CD14-positive monocyte (primary cell): ENCODE data around the gene FSHR. TPM values are rescaled to one million over a fixed set of nuclear protein-coding genes. Genes with fewer than 3 reads are reported as not detected.

Source experiments
- DNase-seq, 3 donors: peaks; one replicate each; pipeline ENCODE4 v3.0.0-alpha.2; 2011 to 2022
- H2AFZ ChIP-seq: 2 replicates; pipeline ENCODE4 v1.6.0; 2012; ENCODE audit warnings: mild to moderate bottlenecking, low read depth, low read length, inconsistent platforms; ENCODE audit not compliant: insufficient read depth, poor library complexity, severe bottlenecking
- H3K27ac ChIP-seq, 2 donors: 1 replicate in 1 of 2; 2 replicates in 1 of 2; pipeline ENCODE4 v1.5.1; 2012 to 2013; ENCODE audit warnings: low read length in 2 of 2, control low read depth in 1 of 2, inconsistent platforms in 1 of 2, low read depth in 1 of 2, mild to moderate bottlenecking in 1 of 2
- H3K27me3 ChIP-seq, 2 donors: one replicate each; pipeline versions ENCODE4 v1.6.0 to v1.6.1; 2011 to 2013; ENCODE audit warnings: low read length in 2 of 2; ENCODE audit not compliant: control insufficient read depth in 2 of 2, insufficient read depth in 2 of 2
- H3K36me3 ChIP-seq, 2 donors: replicated peaks in 1 of 2; 1 replicate in 1 of 2; 2 replicates in 1 of 2; pipeline versions ENCODE4 v1.5.1 to v1.6.1; 2012 to 2013; ENCODE audit warnings: low read length in 2 of 2, control low read depth in 1 of 2, inconsistent platforms in 1 of 2, mild to moderate bottlenecking in 1 of 2; ENCODE audit not compliant: insufficient read depth in 2 of 2, control insufficient read depth in 1 of 2
- H3K4me1 ChIP-seq, 2 donors: 1 replicate in 1 of 2; 2 replicates in 1 of 2; pipeline versions ENCODE4 v1.5.1 to v1.6.1; 2012 to 2013; ENCODE audit warnings: low read length in 2 of 2, control low read depth in 1 of 2, inconsistent platforms in 1 of 2, mild to moderate bottlenecking in 1 of 2, moderate library complexity in 1 of 2; ENCODE audit not compliant: insufficient read depth in 2 of 2, control insufficient read depth in 1 of 2
- H3K4me2 ChIP-seq: replicated peaks from 2 replicates; pipeline ENCODE3; 2012; ENCODE audit warnings: low read length, moderate library complexity, mild to moderate bottlenecking; ENCODE audit not compliant: poor library complexity, severe bottlenecking; ENCODE audit errors: extremely low read depth
- H3K4me3 ChIP-seq, 3 experiments: fragments of 200-600 bp in 1 of 3; sonication (generic) in 1 of 3; replicated peaks in 1 of 3; 1 replicate in 2 of 3; 2 replicates in 1 of 3; pipeline ENCODE4 v1.5.1; 2011 to 2013; ENCODE audit warnings: low read length in 3 of 3, mild to moderate bottlenecking in 3 of 3, control low read depth in 2 of 3, low read depth in 2 of 3, inconsistent platforms in 1 of 3, moderate library complexity in 1 of 3
- H3K79me2 ChIP-seq: 2 replicates; pipeline ENCODE4 v1.6.0; 2012; ENCODE audit warnings: mild to moderate bottlenecking, control low read depth, inconsistent platforms, low read length, moderate library complexity; ENCODE audit not compliant: insufficient read depth
- H3K9ac ChIP-seq: 2 replicates; pipeline ENCODE4 v1.6.0; 2017; ENCODE audit warnings: low read length, mild to moderate bottlenecking; ENCODE audit not compliant: insufficient read depth, poor library complexity, severe bottlenecking
- H3K9me3 ChIP-seq, 2 donors: replicated peaks in 1 of 2; 1 replicate in 1 of 2; 2 replicates in 1 of 2; pipeline versions ENCODE4 v1.5.1 to v1.6.1; 2012 to 2013; ENCODE audit warnings: low read length in 2 of 2, control low read depth in 1 of 2; ENCODE audit not compliant: control insufficient read depth in 1 of 2, insufficient read depth in 1 of 2
- H4K20me1 ChIP-seq: 2 replicates; pipeline ENCODE4 v1.6.0; 2012; ENCODE audit warnings: mild to moderate bottlenecking, low read length, control low read depth, moderate library complexity; ENCODE audit not compliant: insufficient read depth
- H3K27ac Mint-ChIP-seq, 7 donors: one replicate each; pipeline ENCODE4 v1.8.0; 2020; ENCODE audit warnings: mild to moderate bottlenecking in 7 of 7, mixed read lengths in 7 of 7, moderate library complexity in 6 of 7, inconsistent platforms in 2 of 7
- H3K27me3 Mint-ChIP-seq, 3 donors: one replicate each; pipeline ENCODE4 v1.8.0; 2021 to 2022; ENCODE audit warnings: low read depth in 3 of 3, mild to moderate bottlenecking in 3 of 3, mixed read lengths in 3 of 3, moderate library complexity in 3 of 3, inconsistent platforms in 1 of 3
- H3K36me3 Mint-ChIP-seq, 2 donors: one replicate each; pipeline ENCODE4 v1.8.0; 2020; ENCODE audit warnings: mixed read lengths in 2 of 2, inconsistent platforms in 1 of 2, mild to moderate bottlenecking in 1 of 2
- H3K4me1 Mint-ChIP-seq: one replicate; pipeline ENCODE4 v1.8.0; 2020; ENCODE audit warnings: mild to moderate bottlenecking, mixed read lengths
- H3K4me3 Mint-ChIP-seq, 2 donors: one replicate each; pipeline ENCODE4 v1.8.0; 2020; ENCODE audit warnings: mild to moderate bottlenecking in 2 of 2, mixed read lengths in 2 of 2, moderate library complexity in 1 of 2
- H3K9me3 Mint-ChIP-seq, 7 donors: one replicate each; pipeline ENCODE4 v1.8.0; 2020 to 2022; ENCODE audit warnings: mixed read lengths in 7 of 7, mild to moderate bottlenecking in 6 of 7, moderate library complexity in 6 of 7, inconsistent platforms in 2 of 7
- WGBS: methylation state at CpG from one replicate; pipeline ENCODE4 v1.1.5; 2013; ENCODE audit warnings: missing lambda C conversion rate; ENCODE audit not compliant: insufficient coverage; 5-methylcytosine and 5-hydroxymethylcytosine counted together
- intact Hi-C, 2 donors: fragments of 100-400 bp; cut with micrococcal nuclease; formaldehyde crosslinking; loops; one replicate each; pipeline versions ENCODE4 v1.15.0 to v1.15.1; 2023
- polyA plus RNA-seq, 3 donors: library from polyadenylated mRNA; depleted of rRNA in 1 of 3; unstranded in 2 of 3; stranded (reverse) in 1 of 3; fragments of 300-500 nt in 2 of 3; fragments of >200 nt in 1 of 3; fragmentation: Illumina TruSeq in 2 of 3; gene quantifications; 1 replicate in 2 of 3; 2 replicates in 1 of 3; pipeline ENCODE4 v1.2.3, GENCODE V29; 2012 to 2021
- TF ChIP-seq, protein P1 (sequence below): fragments of 200-600 bp; IDR thresholded peaks from one replicate; pipeline ENCODE4 v1.8.0; 2022; ENCODE audit warnings: antibody characterized with exemption, mild to moderate bottlenecking

The FSHR gene
- polyA plus RNA-seq, 3 donors, result not detected

DNA sequence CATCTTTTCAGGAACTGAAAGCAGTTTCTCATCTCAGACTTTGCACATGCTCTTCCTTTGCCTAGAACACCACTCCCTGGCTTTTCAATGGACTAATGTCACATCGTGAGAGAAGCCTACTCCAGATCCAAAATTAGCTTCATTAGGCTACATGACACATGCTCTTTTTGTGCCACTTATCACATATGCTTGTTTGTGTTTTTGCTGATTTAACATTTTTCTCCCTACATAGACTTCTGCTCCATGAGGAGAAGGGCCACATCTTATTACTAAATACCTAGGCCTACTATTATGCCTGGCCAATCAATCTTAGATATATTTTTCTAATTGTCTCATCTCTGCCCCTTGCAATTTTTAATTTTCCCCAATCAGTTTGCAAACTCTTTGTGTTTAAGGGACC lies 212.4 kb downstream of the FSHR start:
- H3K79me2 ChIP-seq, result no peaks in the 10 kb centered on the region
- H3K9ac ChIP-seq, result no peak overlapping the region
- H3K27me3 ChIP-seq, result peaks cover 0 to 2% of the 10 kb centered on the region in 2 donors
- H3K4me1 ChIP-seq, result no peaks in the 10 kb centered on the region
- H4K20me1 ChIP-seq, result no peaks in the 10 kb centered on the region
- no CpG with 5 or more reads among the region's 1 CpG for WGBS
- no peaks in the 10 kb centered on the region for H3K9me3 ChIP-seq
- H3K4me2 ChIP-seq, result no peak overlapping the region
- intact Hi-C loops, result no loop called here
- no peaks in the 10 kb centered on the region for H3K9me3 Mint-ChIP-seq
- no peak overlapping the region for H3K27ac ChIP-seq
- no peak overlapping the region for H2AFZ ChIP-seq
- peaks cover 0 to 5% (median under 1%) of the 10 kb centered on the region in 3 donors for H3K27me3 Mint-ChIP-seq
- no peaks in the 10 kb centered on the region for H3K4me1 Mint-ChIP-seq
- TF ChIP-seq, protein P1, sequence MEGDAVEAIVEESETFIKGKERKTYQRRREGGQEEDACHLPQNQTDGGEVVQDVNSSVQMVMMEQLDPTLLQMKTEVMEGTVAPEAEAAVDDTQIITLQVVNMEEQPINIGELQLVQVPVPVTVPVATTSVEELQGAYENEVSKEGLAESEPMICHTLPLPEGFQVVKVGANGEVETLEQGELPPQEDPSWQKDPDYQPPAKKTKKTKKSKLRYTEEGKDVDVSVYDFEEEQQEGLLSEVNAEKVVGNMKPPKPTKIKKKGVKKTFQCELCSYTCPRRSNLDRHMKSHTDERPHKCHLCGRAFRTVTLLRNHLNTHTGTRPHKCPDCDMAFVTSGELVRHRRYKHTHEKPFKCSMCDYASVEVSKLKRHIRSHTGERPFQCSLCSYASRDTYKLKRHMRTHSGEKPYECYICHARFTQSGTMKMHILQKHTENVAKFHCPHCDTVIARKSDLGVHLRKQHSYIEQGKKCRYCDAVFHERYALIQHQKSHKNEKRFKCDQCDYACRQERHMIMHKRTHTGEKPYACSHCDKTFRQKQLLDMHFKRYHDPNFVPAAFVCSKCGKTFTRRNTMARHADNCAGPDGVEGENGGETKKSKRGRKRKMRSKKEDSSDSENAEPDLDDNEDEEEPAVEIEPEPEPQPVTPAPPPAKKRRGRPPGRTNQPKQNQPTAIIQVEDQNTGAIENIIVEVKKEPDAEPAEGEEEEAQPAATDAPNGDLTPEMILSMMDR, result no peak
- no peak overlapping the region for H3K4me3 Mint-ChIP-seq
- DNase-seq, result no peak
- no peak overlapping the region for H3K4me3 ChIP-seq
- no peaks in the 10 kb centered on the region for H3K36me3 ChIP-seq
- no peak overlapping the region for H3K27ac Mint-ChIP-seq
- no peaks in the 10 kb centered on the region for H3K36me3 Mint-ChIP-seq

DNA sequence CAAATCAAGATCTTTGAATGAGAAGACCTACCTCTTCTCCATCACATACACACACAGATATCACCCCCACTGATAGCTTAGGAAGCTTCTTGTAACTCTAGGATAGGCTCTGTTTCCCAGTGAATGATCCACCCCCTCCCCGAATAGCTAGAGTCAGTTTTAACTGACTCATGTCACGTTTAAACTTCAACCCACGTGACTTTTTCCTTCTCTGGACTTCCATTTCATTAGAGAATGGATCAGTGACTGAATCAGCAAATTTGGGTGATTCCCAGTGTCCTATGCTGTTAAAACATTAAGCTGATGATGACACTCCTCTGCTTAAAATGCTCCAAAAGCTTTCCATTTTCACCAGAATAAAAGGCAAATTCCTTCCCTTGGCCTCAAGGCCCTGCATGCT lies 212.9 kb downstream of the FSHR start:
- H3K27ac Mint-ChIP-seq, result no peak overlapping the region
- no peak overlapping the region for H3K27ac ChIP-seq
- no peaks in the 10 kb centered on the region for H4K20me1 ChIP-seq
- no peaks in the 10 kb centered on the region for H3K79me2 ChIP-seq
- TF ChIP-seq, protein P1, result no peak
- intact Hi-C loops, result no loop called here
- peaks cover 0 to 2% of the 10 kb centered on the region in 2 donors for H3K27me3 ChIP-seq
- WGBS, result 82% methylated on average over 3 of the region's 3 CpGs
- no peaks in the 10 kb centered on the region for H3K4me1 ChIP-seq
- DNase-seq, result no peak
- H3K4me1 Mint-ChIP-seq, result no peaks in the 10 kb centered on the region
- no peak overlapping the region for H3K4me3 Mint-ChIP-seq
- no peaks in the 10 kb centered on the region for H3K36me3 Mint-ChIP-seq
- no peaks in the 10 kb centered on the region for H3K9me3 ChIP-seq
- no peak overlapping the region for H2AFZ ChIP-seq
- H3K9me3 Mint-ChIP-seq, result no peaks in the 10 kb centered on the region
- H3K4me2 ChIP-seq, result no peak overlapping the region
- H3K36me3 ChIP-seq, result no peaks in the 10 kb centered on the region
- peaks cover 0 to 5% (median 0%) of the 10 kb centered on the region in 3 donors for H3K27me3 Mint-ChIP-seq
- H3K4me3 ChIP-seq, result no peak overlapping the region
- no peak overlapping the region for H3K9ac ChIP-seq
